NCI-H2196 (cell line): ENCODE results near the gene INSIG2.
A peak's percentile ranks its signal among the peaks of the same experiment; 100 is the strongest.

Experiments used
- DNase-seq: peaks from one replicate; lab custom pipeline; 2025; ENCODE audit not compliant: unreplicated experiment; lab: John Stamatoyannopoulos, UW

The INSIG2 gene

GRCh38 chr2:118098307-118099030, 10.2 kb downstream of the INSIG2 start:
- DNase-seq, result no peak

GRCh38 chr2:118102433-118103082, 14.3 kb downstream of the INSIG2 start:
- no peak for DNase-seq

- no peak for DNase-seq
Observed at GRCh38 chr2:118103951-118104940, 16.0 kb downstream of the INSIG2 start.

- no peak for DNase-seq
Observed at GRCh38 chr2:118105497-118105896, 17.2 kb downstream of the INSIG2 start.

- no peak for DNase-seq
Observed at GRCh38 chr2:118106926-118107325, 18.7 kb downstream of the INSIG2 start.

- DNase-seq, result no peak
Observed at GRCh38 chr2:118110310-118110709, 22.0 kb downstream of the INSIG2 start.

GRCh38 chr2:118110991-118111390, 22.7 kb downstream of the INSIG2 start:
- DNase-seq, result no peak

GRCh38 chr2:118112771-118113334, 24.6 kb downstream of the INSIG2 start:
- DNase-seq, result peak; percentile 33

- no peak for DNase-seq
Observed at GRCh38 chr2:118114863-118115262, 26.6 kb downstream of the INSIG2 start.

GRCh38 chr2:118115761-118116160, 27.5 kb downstream of the INSIG2 start:
- no peak for DNase-seq

GRCh38 chr2:118118479-118118878, 30.2 kb downstream of the INSIG2 start:
- DNase-seq, result no peak

GRCh38 chr2:118119158-118119727, 31.0 kb downstream of the INSIG2 start:
- no peak for DNase-seq

- DNase-seq, result no peak
Observed at GRCh38 chr2:118119761-118120400, 31.6 kb downstream of the INSIG2 start.

- no peak for DNase-seq
Observed at GRCh38 chr2:118120401-118120780, 32.1 kb downstream of the INSIG2 start.

GRCh38 chr2:118121101-118121500, 32.8 kb downstream of the INSIG2 start:
- DNase-seq, result no peak

- no peak for DNase-seq
Observed at GRCh38 chr2:118121986-118122524, 33.8 kb downstream of the INSIG2 start.

- no peak for DNase-seq
Observed at GRCh38 chr2:118122594-118123281, 34.5 kb downstream of the INSIG2 start.

- peak; percentile 16 for DNase-seq
Observed at GRCh38 chr2:118123561-118124232, 35.4 kb downstream of the INSIG2 start.
